HG03064 (cell line): Measurements from ENCODE around the gene SLC25A19.

Experiments
- ATAC-seq: cut with Tn5 transposase; IDR thresholded peaks from one replicate; pipeline ENCODE4 v1.9.1; 2021; ENCODE audit warnings: low read depth; ENCODE audit not compliant: unreplicated experiment

SLC25A19 gene

DNA sequence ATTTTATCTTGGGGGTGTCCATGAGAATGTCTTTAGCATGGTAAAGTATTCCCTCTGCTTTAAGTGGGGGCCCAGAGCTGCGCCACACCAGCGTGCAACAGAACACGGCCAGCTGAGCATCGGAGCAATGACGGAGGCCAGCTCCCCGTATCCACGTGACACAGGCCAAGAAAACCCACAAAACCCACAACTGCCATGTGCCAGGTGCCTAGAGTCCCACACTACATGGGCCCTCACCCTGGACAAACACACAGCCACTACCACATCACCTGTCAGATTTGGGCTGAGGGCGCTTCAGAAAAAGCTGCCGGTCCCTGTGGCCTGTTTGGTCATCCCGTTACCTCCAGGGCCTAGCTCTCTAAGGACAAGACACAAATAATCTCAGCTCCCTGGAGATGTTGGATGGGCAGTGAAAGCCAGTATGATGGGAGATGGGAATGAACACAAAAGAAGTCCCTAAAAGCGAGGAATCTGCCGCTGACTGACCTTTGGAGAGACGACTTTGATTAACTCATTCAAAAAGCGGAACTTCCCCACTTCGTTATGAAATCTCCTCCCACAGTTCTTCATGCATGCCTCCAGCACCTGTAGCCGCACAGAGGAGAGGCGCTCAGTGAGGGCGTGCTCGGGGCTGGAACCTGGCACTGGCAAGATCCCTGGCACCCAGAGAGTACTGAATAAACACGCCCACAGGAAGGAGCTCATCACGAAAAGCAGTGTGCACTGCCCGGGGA lies 44.9 kb downstream of the SLC25A19 start:
- ATAC-seq, result no peak

DNA sequence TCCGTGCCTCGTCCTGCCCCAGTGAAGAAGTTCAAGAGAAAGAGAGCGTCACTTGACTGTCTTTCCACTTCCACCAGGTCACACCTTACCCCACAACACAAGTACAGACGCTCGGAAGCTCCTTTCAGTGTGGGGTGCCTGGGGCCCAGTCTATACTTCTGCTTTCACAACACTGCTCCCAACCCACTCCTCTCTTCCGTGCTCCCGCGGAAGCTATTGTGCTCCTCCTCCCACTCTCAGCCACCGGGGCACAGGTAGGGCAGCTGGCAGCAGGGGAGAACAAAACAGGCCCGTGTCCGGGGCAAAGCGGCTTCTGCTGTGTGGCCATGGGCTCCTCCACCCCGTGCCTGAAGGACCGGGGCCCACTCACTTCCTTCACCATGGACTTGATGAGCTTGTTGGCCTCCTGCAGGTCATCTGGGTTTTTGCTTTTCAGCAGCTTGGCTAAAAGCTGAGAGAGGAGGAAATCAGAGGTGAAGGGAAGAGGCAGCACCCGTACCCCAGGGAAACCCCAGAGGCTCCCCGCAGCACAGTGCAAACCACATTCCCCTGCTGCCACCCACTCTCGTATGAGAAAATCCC lies 46.7 kb downstream of the SLC25A19 start:
- no peak for ATAC-seq

DNA sequence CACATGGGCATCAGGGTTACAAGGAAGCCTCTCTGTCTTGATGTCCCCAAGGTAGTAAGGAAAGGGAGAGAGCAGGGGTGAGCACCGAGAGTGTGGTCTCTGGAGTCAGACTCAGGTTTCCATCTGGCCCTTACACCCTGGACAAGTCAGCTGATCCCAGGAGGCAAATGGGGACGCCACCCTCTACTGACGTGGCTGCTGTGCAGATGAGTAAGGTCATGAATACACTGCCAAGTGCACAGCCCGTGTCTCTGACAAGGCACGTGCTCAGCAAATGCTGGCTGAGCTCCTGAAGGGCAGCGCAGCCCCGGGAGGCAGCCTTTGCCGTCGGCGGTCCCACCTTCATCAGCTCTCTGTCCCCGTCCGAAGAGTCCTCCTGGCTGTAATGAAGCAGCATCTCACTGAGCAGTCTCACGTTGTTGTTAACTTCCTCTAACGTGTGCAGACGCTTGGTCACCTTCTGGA lies 47.2 kb downstream of the SLC25A19 start:
- ATAC-seq, result no peak

DNA sequence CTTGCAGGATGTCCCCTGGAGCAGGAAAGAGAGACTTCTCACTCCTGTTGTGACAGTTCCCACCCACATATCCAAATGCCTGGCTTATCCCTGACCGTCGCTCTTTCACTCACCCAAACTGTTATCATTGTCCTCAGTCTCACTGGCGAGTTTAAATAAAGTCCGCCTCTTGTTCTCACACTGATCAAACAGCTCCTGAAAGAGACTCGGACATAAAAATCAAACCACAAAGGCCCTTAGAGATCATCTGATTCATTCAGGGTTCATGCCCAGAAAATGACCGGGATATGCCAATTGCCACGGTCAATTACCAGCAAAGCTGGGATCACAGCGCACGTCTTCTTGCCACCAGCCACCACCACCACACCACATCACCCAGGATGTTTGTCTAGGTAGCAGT lies 47.7 kb downstream of the SLC25A19 start:
- no peak for ATAC-seq

DNA sequence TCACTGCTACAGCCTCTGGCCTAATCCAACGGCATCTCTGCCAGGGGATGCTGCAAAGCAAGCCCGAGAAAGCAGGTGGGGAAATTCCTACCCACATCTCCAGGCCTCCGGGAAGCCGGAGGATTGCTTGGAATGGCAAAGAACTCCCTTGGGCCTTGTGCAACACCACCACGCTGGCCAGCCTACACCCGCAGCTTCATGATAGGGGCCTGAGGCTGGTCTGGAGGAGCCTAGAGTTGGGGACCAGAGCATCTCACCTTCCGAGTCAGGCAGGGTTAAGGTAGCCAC lies 48.1 kb downstream of the SLC25A19 start:
- ATAC-seq, result no peak

DNA sequence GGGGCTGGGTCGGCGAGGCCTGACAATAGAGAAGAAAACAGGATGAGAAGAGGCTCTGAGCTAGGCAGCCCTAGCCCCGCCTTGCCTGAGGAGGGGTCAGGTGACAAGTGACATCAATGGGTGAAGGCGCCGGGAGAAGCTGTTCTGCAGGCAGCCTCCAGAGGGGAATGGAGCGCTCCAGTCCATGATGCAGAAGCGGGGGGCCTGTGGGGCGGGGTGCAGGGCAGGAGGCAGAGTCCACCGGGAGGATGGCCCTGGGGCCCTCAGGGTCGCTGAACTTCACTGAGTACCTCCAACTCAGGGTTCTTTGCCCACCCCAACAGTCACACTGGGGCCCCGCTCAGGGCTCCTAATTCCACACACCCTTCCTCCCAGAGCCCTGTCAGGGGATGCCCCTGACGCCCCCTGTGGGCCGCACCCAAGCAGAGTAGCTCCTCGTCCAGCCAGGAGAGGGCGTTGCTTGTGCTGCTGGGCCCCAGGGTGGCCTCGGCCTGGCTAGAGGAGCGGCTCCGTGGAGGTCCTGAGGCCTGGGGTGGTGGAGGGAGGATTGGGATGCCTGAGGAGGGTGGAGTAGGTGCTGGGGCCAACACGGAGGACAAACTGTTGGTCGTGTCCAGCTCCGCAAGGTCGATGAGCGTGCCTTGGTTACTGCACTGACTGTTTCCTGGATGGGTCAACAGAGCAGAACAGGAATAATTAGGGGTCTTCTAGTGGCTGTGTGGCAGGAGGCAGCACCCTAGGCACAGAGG lies 48.7 kb downstream of the SLC25A19 start:
- ATAC-seq, result no peak

DNA sequence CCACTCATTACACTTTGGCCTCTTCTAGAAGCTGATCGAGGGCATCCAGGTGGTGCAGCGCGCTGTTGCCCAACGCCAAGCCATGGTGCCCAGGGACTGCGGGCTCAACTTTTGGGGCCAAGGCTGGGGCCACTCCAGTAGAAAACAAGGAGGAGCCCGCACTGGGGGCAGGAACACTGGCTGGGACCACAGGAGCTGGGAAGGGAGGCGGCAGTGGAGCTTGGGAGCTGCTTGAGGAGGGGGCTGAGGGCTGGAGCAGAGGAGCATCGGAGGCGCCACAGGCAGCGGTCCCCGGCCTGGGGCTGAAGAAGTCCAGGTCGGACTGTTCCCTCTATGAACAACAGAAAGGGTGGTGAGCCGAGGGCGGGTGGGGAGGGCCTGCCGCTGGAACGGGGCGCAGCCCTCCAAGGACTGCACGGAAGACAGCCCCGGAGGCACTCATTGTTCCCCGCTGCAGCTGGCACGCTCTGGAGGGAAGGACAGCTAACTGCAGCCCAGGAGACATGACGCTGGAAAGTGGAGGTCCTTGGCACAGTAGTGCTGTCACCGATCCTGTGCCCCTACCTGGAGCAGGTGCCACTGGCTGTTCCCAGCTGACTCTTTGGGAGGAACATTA lies 49.3 kb downstream of the SLC25A19 start:
- ATAC-seq, result no peak

DNA sequence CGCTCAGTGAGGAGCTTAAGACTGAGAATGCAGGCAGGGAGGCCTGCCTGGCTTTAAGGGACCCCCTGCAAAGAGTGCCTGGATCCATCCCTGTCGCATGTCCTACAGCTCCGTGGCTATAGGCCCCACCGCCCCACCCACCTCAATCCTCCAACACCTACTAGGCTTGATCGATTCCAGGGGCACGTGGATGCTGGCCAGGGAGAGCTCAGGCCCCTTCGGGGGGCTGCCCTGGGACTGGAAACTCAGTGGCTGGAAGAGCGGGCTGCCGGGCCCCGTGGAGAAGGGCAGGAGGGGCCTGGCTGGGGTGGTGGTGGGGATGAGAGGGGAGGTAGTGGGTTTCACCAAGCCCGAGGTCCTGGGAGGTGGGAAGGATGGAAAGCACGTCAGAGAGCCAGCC lies 50.0 kb downstream of the SLC25A19 start:
- no peak for ATAC-seq

DNA sequence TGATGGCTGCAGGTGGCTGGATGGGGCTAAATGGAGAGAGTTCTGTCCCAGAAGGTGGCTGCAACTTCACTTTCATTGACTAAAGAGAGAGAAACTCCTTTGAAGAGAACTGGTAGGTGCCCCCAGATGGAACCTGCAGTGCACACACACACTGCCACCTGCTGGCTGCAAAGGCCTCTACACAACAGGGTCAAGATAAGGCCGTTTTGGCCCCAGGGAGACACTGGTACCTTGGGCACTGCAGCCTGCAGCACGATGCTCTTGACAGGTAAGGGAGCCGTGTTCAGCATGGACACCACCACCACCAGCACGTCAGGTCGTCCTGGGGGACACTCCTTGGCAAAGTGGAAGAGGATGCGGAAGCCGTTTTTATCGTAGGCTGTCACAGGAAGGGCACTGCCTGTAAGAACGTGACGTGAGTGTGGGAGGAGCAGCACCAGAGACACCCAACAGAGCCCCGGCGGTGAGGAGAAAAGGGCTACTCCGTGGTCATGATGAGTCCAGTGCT lies 50.5 kb downstream of the SLC25A19 start:
- ATAC-seq, result no peak

DNA sequence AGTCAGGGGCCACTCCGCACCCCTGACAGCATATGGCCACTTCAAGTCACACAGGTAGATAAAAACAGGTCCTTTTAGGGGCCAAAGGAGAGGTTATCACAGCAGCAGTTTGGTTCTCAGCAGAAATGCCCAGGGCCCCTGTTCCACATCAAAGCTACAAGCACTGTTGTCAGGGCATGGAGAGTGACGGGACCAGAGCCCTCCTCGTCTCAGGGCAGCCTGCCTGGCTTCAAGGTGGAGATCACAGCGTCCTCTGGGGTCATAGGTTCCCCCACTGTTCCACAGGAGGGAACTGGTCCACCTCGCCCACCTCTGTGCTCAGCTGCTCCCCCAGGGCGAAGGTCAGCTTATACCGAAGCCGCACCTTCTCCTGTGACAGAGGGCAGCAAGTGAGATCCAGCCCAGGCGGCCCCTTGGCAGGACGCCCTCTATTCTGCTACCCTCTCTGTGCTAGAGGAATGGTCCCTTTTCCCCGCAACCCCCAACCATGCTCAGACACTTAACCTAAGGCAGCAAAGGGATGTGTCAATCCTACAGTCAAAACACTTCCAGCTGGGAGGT lies 51.1 kb downstream of the SLC25A19 start:
- no peak for ATAC-seq

DNA sequence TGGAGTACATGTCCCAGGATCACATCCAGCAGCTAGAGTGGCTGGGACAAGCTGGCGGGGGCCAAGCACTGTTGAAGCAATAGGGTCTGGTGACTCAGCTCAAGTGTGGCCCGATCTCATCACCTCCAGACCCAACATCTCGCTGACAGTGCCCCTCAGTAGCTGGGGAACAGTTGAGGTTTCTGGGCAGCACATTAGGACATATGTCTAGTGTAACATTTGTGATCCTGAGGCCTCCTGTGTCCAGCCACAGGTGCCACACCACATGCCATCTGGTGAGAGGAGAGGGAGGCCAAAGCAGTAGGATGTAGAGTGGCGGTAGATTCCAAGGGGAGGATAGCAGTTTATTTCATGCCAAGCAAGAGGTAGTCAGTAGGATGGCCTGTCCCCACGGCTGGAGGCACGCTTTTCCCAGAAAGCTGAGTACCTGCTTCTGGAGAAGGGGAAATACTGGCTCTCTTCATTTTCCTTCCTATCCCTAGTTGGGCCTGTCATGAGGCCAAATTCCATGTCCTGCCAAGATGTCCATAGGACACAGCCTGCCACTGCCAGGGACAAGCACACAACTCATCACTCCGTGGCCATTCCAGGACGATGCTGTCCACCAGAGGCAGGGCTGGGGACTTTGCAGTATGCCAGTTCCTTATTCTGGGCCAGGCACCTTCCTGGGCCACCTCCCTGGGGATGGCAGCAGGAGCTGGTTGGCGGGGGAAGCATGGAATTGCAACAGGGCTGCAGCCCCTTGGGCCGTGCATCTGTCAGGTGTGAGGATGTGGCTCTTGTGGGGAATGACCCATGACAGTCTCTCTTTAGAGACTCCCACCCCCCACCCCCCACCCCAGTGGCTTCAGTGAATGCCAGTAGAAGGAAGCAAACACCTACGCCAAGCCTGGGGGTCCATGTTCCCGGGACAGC lies 51.9 kb downstream of the SLC25A19 start:
- no peak for ATAC-seq

DNA sequence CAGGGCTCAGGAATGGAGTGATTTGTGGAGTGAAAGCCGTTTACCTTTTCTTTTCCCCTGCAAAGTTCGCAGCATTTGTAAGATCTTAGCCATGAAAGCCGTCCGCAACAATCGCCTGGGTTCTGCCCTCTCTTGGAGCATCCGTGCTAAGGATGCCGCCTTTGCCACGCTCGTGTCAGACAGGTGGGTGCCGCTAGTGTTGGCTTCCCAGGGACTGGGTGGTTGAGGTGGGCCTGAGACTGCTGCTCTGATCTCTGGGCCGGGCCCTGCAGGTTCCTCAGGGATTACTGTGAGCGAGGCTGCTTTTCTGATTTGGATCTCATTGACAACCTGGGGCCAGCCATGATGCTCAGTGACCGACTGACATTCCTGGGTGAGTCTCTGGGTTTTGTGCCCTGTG lies 56.4 kb downstream of the SLC25A19 start:
- ATAC-seq, result no peak

DNA sequence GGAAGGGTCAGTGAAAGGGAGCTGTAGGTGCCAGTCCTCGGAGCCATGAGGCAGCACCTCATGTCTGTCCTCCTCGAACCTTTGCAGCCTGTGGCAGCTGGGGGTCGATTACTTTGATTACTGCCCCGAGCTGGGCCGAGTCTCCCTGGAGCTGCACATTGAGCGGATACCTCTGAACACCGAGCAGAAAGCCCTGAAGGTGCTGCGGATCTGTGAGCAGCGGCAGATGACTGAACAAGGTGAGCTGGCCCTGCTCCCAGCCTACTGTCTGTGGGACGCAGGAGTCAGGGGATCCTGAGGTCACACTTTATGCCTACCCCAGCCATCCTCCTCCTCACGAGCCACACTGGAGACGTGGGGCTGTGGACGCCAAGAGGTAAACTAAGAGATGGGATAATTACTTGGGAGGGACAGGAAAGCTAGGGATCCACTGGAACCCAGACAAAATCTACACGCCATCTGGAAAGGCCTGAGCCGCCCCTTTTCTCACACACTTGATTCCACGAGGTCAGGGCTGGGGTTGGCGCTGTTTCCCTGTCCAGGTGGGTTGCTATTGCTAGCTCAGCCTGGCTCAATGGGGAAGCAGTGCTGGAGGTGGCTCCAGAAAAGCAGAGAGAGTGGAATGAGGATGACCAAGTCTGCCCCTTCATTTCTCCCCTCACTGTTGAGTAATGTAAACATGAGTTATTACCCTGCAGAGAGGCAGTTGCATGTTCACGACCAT lies 57.3 kb downstream of the SLC25A19 start:
- ATAC-seq, result no peak

DNA sequence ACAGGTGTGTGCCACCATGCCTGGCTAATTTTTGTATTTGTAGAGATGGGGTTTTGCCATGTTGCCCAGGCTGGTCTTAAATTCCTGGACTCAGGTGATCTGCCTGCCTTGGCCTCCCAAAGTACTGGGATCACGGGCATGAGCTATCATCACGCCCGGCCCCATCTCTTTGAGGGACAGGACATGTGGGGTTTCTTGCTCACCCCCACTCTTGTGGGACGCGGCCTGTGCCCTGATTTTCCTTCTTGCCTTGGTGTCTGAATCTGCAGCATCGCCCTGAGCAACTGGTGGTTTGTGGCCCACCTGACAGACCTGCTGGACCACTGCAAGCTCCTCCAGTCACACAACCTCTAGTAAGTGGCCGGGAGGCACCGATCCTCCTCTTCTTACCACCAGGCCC lies 58.2 kb downstream of the SLC25A19 start:
- ATAC-seq, result no peak

DNA sequence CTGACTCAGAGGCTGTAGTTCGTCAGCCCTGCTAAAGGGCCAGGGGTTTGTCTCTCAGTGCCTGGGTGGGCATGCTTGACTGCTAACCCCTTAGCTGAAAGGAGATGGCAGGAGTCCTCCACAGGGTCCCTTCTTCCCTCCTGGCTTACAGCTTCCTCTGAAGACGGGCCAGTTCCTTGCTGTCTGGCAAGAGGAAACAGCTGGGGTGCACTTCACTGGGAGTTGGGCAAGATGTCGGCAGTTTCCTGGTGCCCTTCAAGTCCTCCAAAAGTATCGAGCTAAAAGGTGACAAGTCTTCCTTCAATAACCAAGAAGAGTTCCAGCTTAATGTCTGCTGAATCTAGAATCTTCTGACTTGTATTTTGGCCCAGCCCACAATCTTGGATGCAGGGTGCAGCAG lies 60.4 kb downstream of the SLC25A19 start:
- no peak for ATAC-seq

DNA sequence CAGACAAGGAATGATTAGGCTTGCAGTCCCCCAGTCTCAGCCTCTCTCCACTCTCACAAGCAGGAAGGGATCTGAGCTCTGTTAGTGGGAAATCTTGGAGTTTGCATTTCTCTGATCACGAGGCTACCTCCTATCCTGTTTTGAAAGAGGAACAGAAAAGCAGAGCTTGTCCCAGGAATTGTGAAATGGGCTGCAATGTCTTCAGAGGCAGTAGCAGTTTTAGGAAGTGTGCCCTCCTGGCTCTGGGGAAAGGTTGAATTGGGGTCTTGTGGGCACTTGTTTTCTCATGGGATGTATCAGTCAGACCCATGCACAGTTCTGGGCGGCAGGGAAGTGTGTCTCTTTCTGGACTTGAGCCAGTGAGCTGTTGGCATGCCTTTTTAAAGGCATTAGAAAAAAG lies 60.9 kb downstream of the SLC25A19 start:
- no peak for ATAC-seq

DNA sequence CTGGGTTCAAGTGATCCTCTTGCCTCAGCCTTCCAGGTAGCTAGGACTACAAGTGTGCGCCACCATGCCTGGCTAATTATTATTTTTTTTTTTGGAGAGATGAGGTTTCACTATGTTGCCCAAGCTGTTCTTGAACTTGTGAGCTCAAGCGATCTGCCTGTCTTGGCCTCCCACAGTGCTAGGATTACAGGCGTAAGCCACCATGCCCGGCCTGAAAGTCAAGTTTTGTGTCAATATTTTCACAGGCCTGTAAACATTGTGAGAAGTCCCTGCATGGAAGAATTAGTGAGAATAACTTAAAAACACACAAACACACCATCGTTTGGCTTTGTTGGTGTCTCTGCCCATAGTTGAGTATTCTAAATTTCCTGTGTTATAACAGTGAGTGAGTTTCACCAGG lies 61.5 kb downstream of the SLC25A19 start:
- ATAC-seq, result no peak

DNA sequence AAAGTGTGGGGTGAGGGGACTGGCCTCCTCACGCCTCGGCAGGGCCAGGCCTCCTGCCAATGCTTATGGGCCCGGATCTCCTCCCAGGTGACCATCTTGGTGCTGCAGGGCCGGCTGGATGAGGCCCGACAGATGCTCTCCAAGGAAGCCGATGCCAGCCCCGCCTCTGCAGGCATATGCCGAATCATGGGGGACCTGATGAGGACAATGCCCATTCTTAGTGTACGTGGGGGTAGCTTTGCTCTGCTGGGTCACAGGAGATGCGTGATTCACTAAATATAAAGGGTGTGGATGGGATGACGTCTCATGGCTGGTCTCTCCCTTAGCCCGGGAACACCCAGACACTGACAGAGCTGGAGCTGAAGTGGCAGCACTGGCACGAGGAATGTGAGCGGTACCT lies 64.2 kb downstream of the SLC25A19 start:
- no peak for ATAC-seq
